MM.1S (cell line): ENCODE measurements around the gene MOB1A.

ENCODE experiments used
- DNase-seq: peaks from one replicate; pipeline ENCODE4 v3.0.0-alpha.2; 2015
- H2AFZ ChIP-seq: fragments of 300-600 bp; sonication (generic); 2 replicates; pipeline ENCODE4 v1.6.0; 2016; ENCODE audit warnings: antibody characterized with exemption, low read length
- H3F3A ChIP-seq: fragments of 300-600 bp; sonication (generic); 2 replicates; pipeline ENCODE4 v1.6.1; 2016; ENCODE audit warnings: mild to moderate bottlenecking, antibody characterized with exemption, low read length, moderate library complexity, mixed read lengths; ENCODE audit not compliant: insufficient read depth
- H3K27ac ChIP-seq: fragments of 300-600 bp; sonication (generic); 2 replicates; pipeline ENCODE4 v1.5.1; 2016; ENCODE audit warnings: mild to moderate bottlenecking, low read length
- H3K27me3 ChIP-seq: fragments of 300-600 bp; sonication (generic); replicated peaks from 2 replicates; pipeline ENCODE4 v1.6.0; 2016; ENCODE audit warnings: low read length; ENCODE audit not compliant: insufficient read depth
- H3K36me3 ChIP-seq: fragments of 300-600 bp; sonication (generic); replicated peaks from 2 replicates; pipeline ENCODE4 v1.6.1; 2016; ENCODE audit warnings: mild to moderate bottlenecking, low read length, mixed read lengths; ENCODE audit not compliant: insufficient read depth
- H3K4me1 ChIP-seq: fragments of 300-600 bp; sonication (generic); 2 replicates; pipeline ENCODE4 v1.6.1; 2016; ENCODE audit warnings: low read length, mixed read lengths
- H3K4me2 ChIP-seq: fragments of 300-600 bp; sonication (generic); 2 replicates; pipeline ENCODE4 v1.6.0; 2016; ENCODE audit warnings: low read depth, low read length
- H3K4me3 ChIP-seq: fragments of 300-600 bp; sonication (generic); 2 replicates; pipeline ENCODE4 v1.5.1; 2016; ENCODE audit warnings: low read length, mixed read lengths
- H3K79me2 ChIP-seq: fragments of 300-600 bp; sonication (generic); 2 replicates; pipeline ENCODE4 v1.6.1; 2016; ENCODE audit warnings: mixed run types, low read length, mixed read lengths
- H3K9ac ChIP-seq: fragments of 300-600 bp; sonication (generic); 2 replicates; pipeline ENCODE4 v1.6.1; 2016; ENCODE audit warnings: low read length, mixed read lengths
- H3K9me2 ChIP-seq: fragments of 300-600 bp; sonication (generic); replicated peaks from 2 replicates; pipeline ENCODE4 v1.6.1; 2016; ENCODE audit warnings: mild to moderate bottlenecking, low read length, mixed read lengths; ENCODE audit not compliant: insufficient read depth
- H3K9me3 ChIP-seq: fragments of 300-600 bp; sonication (generic); replicated peaks from 2 replicates; pipeline ENCODE4 v1.6.1; 2016; ENCODE audit warnings: mild to moderate bottlenecking, low read length, mixed read lengths; ENCODE audit not compliant: insufficient read depth
- H4K20me1 ChIP-seq: fragments of 300-600 bp; sonication (generic); 2 replicates; pipeline ENCODE4 v1.6.1; 2016; ENCODE audit warnings: mild to moderate bottlenecking, low read length, moderate library complexity, mixed read lengths; ENCODE audit not compliant: insufficient read depth
- CTCF ChIP-seq: fragments of 300-600 bp; sonication (generic); IDR thresholded peaks from 2 replicates; pipeline ENCODE4 v1.5.1; 2016; ENCODE audit warnings: antibody characterized with exemption, low read length, mixed read lengths
- EZH2 ChIP-seq: fragments of 300-600 bp; sonication (generic); optimal IDR thresholded peaks from 2 replicates; pipeline ENCODE3; 2017; ENCODE audit warnings: low read depth, mild to moderate bottlenecking, antibody characterized with exemption, low read length, mixed read lengths
- EZH2phosphoT487 ChIP-seq: fragments of 300-600 bp; sonication (generic); IDR thresholded peaks from 2 replicates; pipeline ENCODE4 v1.6.1; 2018; ENCODE audit warnings: antibody characterized with exemption, low read length

MOB1A gene

GRCh38 chr2:74205596-74205995, 26.9 kb upstream of the MOB1A start:
- peak overlapping the region; percentile 90 for H3K27ac ChIP-seq
- no peaks in the 10 kb centered on the region for H3K27me3 ChIP-seq
- peaks cover 89% of the 10 kb centered on the region for H3K79me2 ChIP-seq
- H3K4me2 ChIP-seq: peak overlapping the region; percentile 65
- H3K4me3 ChIP-seq: peak overlapping the region; percentile 24; the same call in 1 of the 2 replicates
- H3K4me1 ChIP-seq: peaks cover 51% of the 10 kb centered on the region
- H3K36me3 ChIP-seq: peaks cover 15% of the 10 kb centered on the region
- no peak for TF ChIP-seq EZH2phosphoT487
- no peak for TF ChIP-seq EZH2
- TF ChIP-seq CTCF: no peak
- H3F3A ChIP-seq: peaks cover 37% of the 10 kb centered on the region
- no peak overlapping the region for H2AFZ ChIP-seq
- H3K9me2 ChIP-seq: no peaks in the 10 kb centered on the region
- peaks cover 2% of the 10 kb centered on the region; the same call in 1 of the 2 replicates for H4K20me1 ChIP-seq
- DNase-seq: peak; percentile 68
- peak overlapping the region; percentile 48; the same call in 1 of the 2 replicates for H3K9ac ChIP-seq
- no peaks in the 10 kb centered on the region for H3K9me3 ChIP-seq

- Histone ChIP-seq H3K79me2 (peaks cover 89% of the 10 kb centered on the region), H3K4me1 (peaks cover 56% of the 10 kb centered on the region), H3K36me3 (peaks cover 11% of the 10 kb centered on the region), H4K20me1 (peaks cover 5% of the 10 kb centered on the region; the same call in 1 of the 2 replicates), H3K9ac (peak overlapping the region; percentile 13; the same call in 1 of the 2 replicates), H3K9me3 (no peaks in the 10 kb centered on the region), H2AFZ (no peak overlapping the region), H3K27ac (peak overlapping the region; percentile 90; the same call in 1 of the 2 replicates), H3K4me2 (peak overlapping the region; percentile 65), H3K9me2 (no peaks in the 10 kb centered on the region), H3K4me3 (no peak overlapping the region), H3F3A (peaks cover 37% of the 10 kb centered on the region), H3K27me3 (no peaks in the 10 kb centered on the region)
- no peak for TF ChIP-seq EZH2phosphoT487
- TF ChIP-seq CTCF: no peak
- no peak for TF ChIP-seq EZH2
- DNase-seq: no peak
These were observed 26.4 kb upstream of the MOB1A start for GRCh38 chr2:74205113-74205512.

GRCh38 chr2:74204436-74204835, 25.8 kb upstream of the MOB1A start:
- Histone ChIP-seq H3K79me2 (peaks cover 89% of the 10 kb centered on the region), H3K27me3 (no peaks in the 10 kb centered on the region), H3K36me3 (peaks cover 6% of the 10 kb centered on the region), H3K4me2 (peak overlapping the region; percentile 65; the same call in 1 of the 2 replicates), H3K9ac (no peak overlapping the region), H3K4me3 (no peak overlapping the region), H3F3A (peaks cover 37% of the 10 kb centered on the region), H3K4me1 (peaks cover 57% of the 10 kb centered on the region), H4K20me1 (peaks cover 8% of the 10 kb centered on the region; the same call in 1 of the 2 replicates), H2AFZ (no peak overlapping the region), H3K27ac (peak overlapping the region; percentile 90; the same call in 1 of the 2 replicates), H3K9me2 (no peaks in the 10 kb centered on the region), H3K9me3 (no peaks in the 10 kb centered on the region)
- no peak for DNase-seq
- TF ChIP-seq EZH2phosphoT487 (no peak), EZH2 (no peak), CTCF (no peak)
